ENCODE data around the gene MICAL3.

MICAL3 gene

DNA sequence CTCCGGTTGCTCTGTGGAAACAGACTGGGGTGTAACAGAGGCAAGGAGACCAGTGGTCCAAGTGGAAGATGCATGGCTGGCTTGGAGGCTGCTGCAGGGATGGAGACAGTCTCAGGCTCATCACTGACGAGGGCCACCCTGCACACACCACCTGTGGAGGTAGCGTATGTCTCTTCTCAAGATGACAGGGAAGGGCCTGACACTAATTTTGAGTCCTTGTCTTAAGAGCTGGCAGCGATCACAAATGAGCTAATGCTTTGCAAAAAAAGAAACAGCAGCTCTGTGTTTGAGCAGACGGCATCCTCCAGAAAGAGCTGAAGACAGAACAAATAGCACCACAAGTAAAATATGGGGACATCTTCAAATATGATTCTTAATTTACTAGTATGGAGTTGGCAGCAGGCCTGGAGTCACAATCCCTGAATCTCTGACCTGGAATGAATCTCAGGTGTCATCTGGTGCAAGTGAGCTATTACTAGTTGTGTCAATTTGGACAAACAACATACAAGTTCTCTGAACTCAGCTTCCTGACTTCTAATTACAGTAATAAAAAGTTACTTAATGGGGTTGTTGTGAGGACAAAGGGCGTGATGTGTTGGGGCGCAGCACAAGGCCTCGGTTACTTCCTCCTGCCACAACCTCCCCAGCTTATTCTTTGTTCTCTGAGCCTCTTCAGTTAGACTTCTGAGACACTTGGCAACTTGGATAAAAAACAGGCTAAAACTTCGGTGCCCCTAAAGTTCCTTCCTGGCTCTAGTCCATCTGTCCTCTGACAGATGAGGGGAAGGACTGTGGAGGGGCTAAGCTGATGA is 154.9 kb downstream of the MICAL3 start:
- TF ChIP-seq, protein P1, sequence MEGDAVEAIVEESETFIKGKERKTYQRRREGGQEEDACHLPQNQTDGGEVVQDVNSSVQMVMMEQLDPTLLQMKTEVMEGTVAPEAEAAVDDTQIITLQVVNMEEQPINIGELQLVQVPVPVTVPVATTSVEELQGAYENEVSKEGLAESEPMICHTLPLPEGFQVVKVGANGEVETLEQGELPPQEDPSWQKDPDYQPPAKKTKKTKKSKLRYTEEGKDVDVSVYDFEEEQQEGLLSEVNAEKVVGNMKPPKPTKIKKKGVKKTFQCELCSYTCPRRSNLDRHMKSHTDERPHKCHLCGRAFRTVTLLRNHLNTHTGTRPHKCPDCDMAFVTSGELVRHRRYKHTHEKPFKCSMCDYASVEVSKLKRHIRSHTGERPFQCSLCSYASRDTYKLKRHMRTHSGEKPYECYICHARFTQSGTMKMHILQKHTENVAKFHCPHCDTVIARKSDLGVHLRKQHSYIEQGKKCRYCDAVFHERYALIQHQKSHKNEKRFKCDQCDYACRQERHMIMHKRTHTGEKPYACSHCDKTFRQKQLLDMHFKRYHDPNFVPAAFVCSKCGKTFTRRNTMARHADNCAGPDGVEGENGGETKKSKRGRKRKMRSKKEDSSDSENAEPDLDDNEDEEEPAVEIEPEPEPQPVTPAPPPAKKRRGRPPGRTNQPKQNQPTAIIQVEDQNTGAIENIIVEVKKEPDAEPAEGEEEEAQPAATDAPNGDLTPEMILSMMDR (conservative IDR thresholded peaks at IDR 0.05; ENCODE audit: control insufficient read depth, insufficient read depth, low read depth, low read length), result no peak
- DNase-seq (ENCODE audit: low read depth), result no peak

DNA sequence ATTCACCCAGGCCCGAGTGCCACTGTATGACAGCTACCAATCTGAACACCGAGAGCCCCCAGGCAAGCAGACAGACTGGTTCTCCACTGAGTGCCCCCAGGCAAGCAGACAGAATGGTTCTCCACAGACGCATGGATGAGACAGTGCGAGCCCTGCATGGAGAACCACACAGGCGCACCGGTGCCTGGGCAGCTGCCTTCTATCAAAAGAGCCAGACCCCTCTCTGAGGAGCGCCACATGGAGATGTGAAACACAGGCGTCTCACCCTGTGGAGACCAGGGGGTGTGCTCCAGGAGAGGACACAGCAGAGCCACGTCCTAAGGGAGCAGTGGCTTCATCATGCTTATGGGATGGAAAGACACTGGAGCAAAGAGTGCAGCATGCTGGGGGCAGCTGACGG is 155.6 kb downstream of the MICAL3 start:
- H3K4me3 ChIP-seq (ENCODE audit: control insufficient read depth, low read depth, low read length), result no peak overlapping the region
- TF ChIP-seq, protein P1 (conservative IDR thresholded peaks at IDR 0.05; ENCODE audit: control insufficient read depth, insufficient read depth, low read depth, low read length), result no peak
- no peak for DNase-seq (ENCODE audit: low read depth)

More for the DNA sequence above, 154.9 kb downstream of the MICAL3 start:
- H3K4me3 ChIP-seq (ENCODE audit: control insufficient read depth, low read depth, low read length), result no peak overlapping the region

DNA sequence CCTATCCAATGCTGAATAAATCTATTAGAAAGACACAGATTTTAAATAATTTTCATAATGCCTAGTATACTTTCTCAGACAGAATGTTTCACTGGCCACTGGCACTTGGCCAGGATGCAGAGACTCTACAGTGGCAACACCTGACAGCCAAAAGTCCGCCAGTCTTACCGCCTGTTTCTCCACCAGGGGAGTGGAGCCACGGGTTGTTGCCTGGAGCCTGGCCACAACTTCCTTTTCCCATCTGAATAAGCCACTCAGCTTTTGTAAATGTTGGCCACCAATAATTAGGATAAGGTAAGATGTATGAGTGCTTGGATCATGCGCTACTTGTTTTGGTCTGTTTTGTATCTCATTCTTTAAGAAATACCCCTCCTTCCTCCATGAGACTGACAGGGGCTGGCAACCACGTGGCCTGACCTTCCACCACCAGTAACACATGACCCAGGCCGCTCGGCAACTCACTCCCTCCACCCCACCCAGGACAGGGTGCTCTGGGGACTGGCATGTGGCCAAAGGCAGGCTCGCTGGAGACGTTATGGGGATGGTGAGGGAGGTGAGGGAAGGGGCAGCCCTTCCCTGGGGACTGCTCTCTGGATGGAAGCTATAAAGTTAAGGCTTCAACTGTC is 157.1 kb downstream of the MICAL3 start:
- DNase-seq (ENCODE audit: low read depth), result no peak
- H3K4me3 ChIP-seq (ENCODE audit: control insufficient read depth, low read depth, low read length), result no peak overlapping the region
- TF ChIP-seq, protein P1 (conservative IDR thresholded peaks at IDR 0.05; ENCODE audit: control insufficient read depth, insufficient read depth, low read depth, low read length), result no peak

DNA sequence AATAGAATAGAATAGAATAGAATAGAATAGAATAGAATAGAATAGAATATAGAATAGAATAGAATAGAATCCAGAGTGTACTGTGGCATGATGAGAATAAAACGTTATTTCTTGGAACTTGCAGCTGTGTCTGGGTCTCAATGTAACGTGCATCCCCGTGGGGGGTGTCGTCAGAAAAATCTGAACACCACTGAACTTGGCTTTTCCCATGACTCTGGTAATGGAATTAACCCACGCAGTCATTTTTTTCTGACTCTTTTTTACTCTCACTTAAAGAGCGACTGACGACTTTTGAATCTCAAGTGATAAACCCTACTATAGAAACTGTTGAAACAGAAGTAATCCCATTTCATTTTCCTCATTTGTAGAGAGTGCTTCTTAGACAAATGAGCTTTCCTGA is 157.7 kb downstream of the MICAL3 start:
- no peak for DNase-seq (ENCODE audit: low read depth)
- TF ChIP-seq, protein P1 (conservative IDR thresholded peaks at IDR 0.05; ENCODE audit: control insufficient read depth, insufficient read depth, low read depth, low read length), result no peak
- no peak overlapping the region for H3K4me3 ChIP-seq (ENCODE audit: control insufficient read depth, low read depth, low read length)

DNA sequence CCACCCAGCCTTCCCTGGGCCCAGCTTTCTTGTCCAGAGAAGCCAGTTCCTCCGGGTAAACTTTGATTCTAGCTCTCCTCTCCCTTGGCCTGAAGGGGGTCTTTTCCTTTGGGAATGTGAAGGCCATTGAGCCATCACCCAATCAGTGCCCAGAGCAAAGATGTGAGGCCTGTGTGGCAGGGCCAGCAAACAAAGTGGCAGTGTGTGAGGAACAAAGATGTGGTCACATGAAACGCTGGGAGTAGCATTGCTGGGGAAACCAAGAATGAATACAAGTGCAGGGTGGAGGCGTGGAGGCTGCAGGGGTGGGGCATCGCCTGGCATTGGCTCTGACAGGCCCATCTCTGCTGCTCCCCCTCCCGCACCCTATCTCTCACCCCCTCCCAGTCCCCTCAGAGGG is 158.2 kb downstream of the MICAL3 start:
- DNase-seq (ENCODE audit: low read depth), result no peak
- TF ChIP-seq, protein P1 (conservative IDR thresholded peaks at IDR 0.05; ENCODE audit: control insufficient read depth, insufficient read depth, low read depth, low read length), result no peak
- no peak overlapping the region for H3K4me3 ChIP-seq (ENCODE audit: control insufficient read depth, low read depth, low read length)

DNA sequence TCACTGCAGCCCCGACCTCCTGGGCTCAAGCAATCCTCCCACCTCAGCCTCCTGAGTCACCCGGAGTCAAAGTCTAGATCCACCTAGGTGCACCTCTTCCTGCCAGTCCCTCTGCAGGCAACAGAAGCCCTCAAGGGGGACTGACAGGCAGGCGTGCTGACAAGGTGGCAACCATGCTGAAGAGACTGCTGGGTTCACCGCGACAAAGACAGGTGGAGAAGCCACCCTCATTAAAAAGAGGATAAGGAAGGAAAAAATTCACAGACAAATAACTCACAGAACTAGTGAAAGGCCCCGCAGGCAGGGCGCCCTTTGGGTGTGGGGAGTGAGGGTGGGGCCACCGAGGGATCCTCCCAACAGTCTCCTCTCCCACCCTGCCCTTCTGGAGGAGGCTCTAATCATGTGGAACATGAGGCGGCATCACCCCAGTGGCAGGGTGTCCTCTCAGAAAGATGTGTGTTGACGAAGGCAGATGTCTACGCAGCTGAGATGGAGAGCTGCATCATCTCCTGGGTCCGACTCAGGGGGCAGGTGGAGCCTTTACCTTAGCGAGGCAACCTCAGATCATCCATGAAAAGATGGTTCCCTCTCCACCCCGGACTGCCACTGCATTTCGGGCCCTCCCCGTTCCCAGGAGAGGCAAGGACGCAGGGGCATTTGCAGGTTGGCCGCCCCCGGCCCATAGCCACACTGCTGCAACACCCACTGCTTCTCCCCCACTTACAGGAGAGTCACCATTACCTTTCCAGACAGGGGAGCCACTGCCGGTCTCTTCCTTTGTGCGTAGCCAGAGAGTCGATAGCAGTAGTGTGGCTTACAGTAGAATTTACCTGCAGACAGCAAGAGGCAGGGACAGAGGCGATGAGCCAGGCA is 158.9 kb downstream of the MICAL3 start:
- TF ChIP-seq, protein P1 (conservative IDR thresholded peaks at IDR 0.05; ENCODE audit: control insufficient read depth, insufficient read depth, low read depth, low read length), result no peak
- no peak for DNase-seq (ENCODE audit: low read depth)
- no peak overlapping the region for H3K4me3 ChIP-seq (ENCODE audit: control insufficient read depth, low read depth, low read length)

Measured in fibroblast of mammary gland (primary cell).